Endothelial cell of umbilical vein (primary cell): Measurements from ENCODE around the gene SYNGR3. TPM values are rescaled to one million over a fixed set of nuclear protein-coding genes. Genes with fewer than 3 reads are reported as not detected.

Source experiments
- BruUV-seq: library from RNA; stranded (reverse); fragments of 400-500 nt; replicated peaks from 2 replicates; lab custom pipeline; 2021; lab: Mats Ljungman, UMichigan
- CTCF ChIA-PET: fragments of 300-600, 350-600 bp; sonication (Branson Sonifier 250); formaldehyde crosslinking; loops from one replicate; lab custom pipeline; 2021; ENCODE audit warnings: antibody characterized with exemption, inconsistent platforms; lab: Charles Lee
- POLR2A ChIA-PET: fragments of 300-600, 350-600 bp; sonication (Branson Sonifier 250); formaldehyde crosslinking; loops from one replicate; lab custom pipeline; 2021; ENCODE audit warnings: antibody characterized with exemption, inconsistent platforms; lab: Charles Lee
- DNase-seq: peaks from one replicate; pipeline ENCODE4 v3.0.0-alpha.2; 2011; ENCODE audit warnings: low read depth, low spot score
- FAIRE-seq: peaks from 2 replicates; lab custom pipeline; 2011; peaks lifted over from hg19 to GRCh38; lab: Jason Lieb, UNC
- H2AFZ ChIP-seq: 2 replicates; pipeline ENCODE4 v1.6.0; 2012; ENCODE audit warnings: low read depth, low read length, control low read depth, inconsistent platforms
- H3K27ac ChIP-seq: 2 replicates; pipeline ENCODE4 v1.5.1; 2011; ENCODE audit warnings: low read depth, mild to moderate bottlenecking, control low read depth, low read length, moderate library complexity; ENCODE audit not compliant: insufficient read depth
- H3K27me3 ChIP-seq, 2 experiments: 2 replicates each; pipeline versions ENCODE4 v1.6.0 to v1.6.1; 2011; ENCODE audit warnings: low read length in 2 of 2, mixed read lengths in 1 of 2; ENCODE audit not compliant: control insufficient read depth in 2 of 2, insufficient read depth in 2 of 2
- H3K36me3 ChIP-seq, 2 experiments: 2 replicates in 1 of 2; 3 replicates in 1 of 2; pipeline ENCODE4 v1.5.1; 2011; ENCODE audit warnings: low read length in 2 of 2, mild to moderate bottlenecking in 1 of 2, moderate library complexity in 1 of 2; ENCODE audit not compliant: control insufficient read depth in 2 of 2, insufficient read depth in 2 of 2; ENCODE audit errors: extremely low read depth in 1 of 2
- H3K4me1 ChIP-seq: 3 replicates; pipeline ENCODE4 v1.5.1; 2011; ENCODE audit warnings: mild to moderate bottlenecking, low read length; ENCODE audit not compliant: control insufficient read depth, insufficient read depth; ENCODE audit errors: extremely low read depth
- H3K4me2 ChIP-seq: 2 replicates; pipeline ENCODE4 v1.6.1; 2011; ENCODE audit warnings: low read length, control low read depth, mixed read lengths; ENCODE audit not compliant: insufficient read depth
- H3K4me3 ChIP-seq, 3 experiments: fragments of 200-600 bp in 1 of 3; sonication (generic), shearing (Covaris generic) in 1 of 3; replicated peaks in 1 of 3; 2 replicates each; pipeline ENCODE4 v1.5.1; 2011 to 2016; ENCODE audit warnings: control low read depth in 3 of 3, low read length in 3 of 3, mild to moderate bottlenecking in 2 of 3, inconsistent platforms in 1 of 3, low read depth in 1 of 3, moderate library complexity in 1 of 3; ENCODE audit not compliant: insufficient read depth in 1 of 3
- H3K79me2 ChIP-seq: 2 replicates; pipeline ENCODE4 v1.6.0; 2012; ENCODE audit warnings: low read length, inconsistent platforms; ENCODE audit not compliant: control insufficient read depth, insufficient read depth
- H3K9ac ChIP-seq: replicated peaks from 2 replicates; pipeline ENCODE3; 2011; ENCODE audit warnings: low read length, control low read depth; ENCODE audit not compliant: insufficient read depth; ENCODE audit errors: extremely low read depth
- H3K9me1 ChIP-seq: replicated peaks from 3 replicates; pipeline ENCODE4 v1.6.0; 2011; ENCODE audit warnings: mild to moderate bottlenecking, low read length; ENCODE audit not compliant: control insufficient read depth, insufficient read depth; ENCODE audit errors: extremely low read depth
- H3K9me3 ChIP-seq: replicated peaks from 2 replicates; pipeline ENCODE4 v1.5.1; 2012; ENCODE audit warnings: low read length, inconsistent platforms; ENCODE audit not compliant: control insufficient read depth, insufficient read depth
- H4K20me1 ChIP-seq: replicated peaks from 2 replicates; pipeline ENCODE3; 2011; ENCODE audit warnings: mild to moderate bottlenecking, low read length; ENCODE audit not compliant: control insufficient read depth, insufficient read depth; ENCODE audit errors: extremely low read depth
- CTCF ChIP-seq, 2 donors: IDR thresholded peaks; 1 replicate in 1 of 2; 2 replicates in 1 of 2; pipeline ENCODE4 v1.5.1; 2011; ENCODE audit warnings: low read length in 2 of 2, mild to moderate bottlenecking in 2 of 2, moderate library complexity in 2 of 2, control low read depth in 1 of 2, inconsistent platforms in 1 of 2, low read depth in 1 of 2; ENCODE audit not compliant: insufficient read depth in 1 of 2; ENCODE audit errors: extremely low read depth in 1 of 2
- EZH2 ChIP-seq: IDR thresholded peaks from 2 replicates; pipeline ENCODE4 v1.6.1; 2012; ENCODE audit warnings: borderline replicate concordance, low read depth, mild to moderate bottlenecking, moderate library complexity, low read length, inconsistent platforms; ENCODE audit not compliant: severe bottlenecking
- FOS ChIP-seq: IDR thresholded peaks from 2 replicates; pipeline ENCODE4 v1.6.1; 2011; ENCODE audit warnings: mild to moderate bottlenecking, low read length, moderate library complexity, borderline replicate concordance; ENCODE audit not compliant: insufficient read depth
- GATA2 ChIP-seq: IDR thresholded peaks from 2 replicates; pipeline ENCODE4 v1.7.0; 2011; ENCODE audit warnings: low read depth, mild to moderate bottlenecking, moderate library complexity, mixed read lengths, low read length; ENCODE audit not compliant: insufficient read length, insufficient read depth
- JUN ChIP-seq: IDR thresholded peaks from 2 replicates; pipeline ENCODE4 v1.6.1; 2011; ENCODE audit warnings: borderline replicate concordance, low read depth; ENCODE audit not compliant: insufficient read length, insufficient read depth
- MYC ChIP-seq: IDR thresholded peaks from one replicate; pipeline ENCODE4 v1.6.1; 2011; ENCODE audit warnings: mild to moderate bottlenecking, low read depth, low read length
- POLR2A ChIP-seq: IDR thresholded peaks from 2 replicates; pipeline ENCODE4 v1.6.1; 2012; ENCODE audit warnings: low read depth, mild to moderate bottlenecking, control low read depth, low read length
- POLR2AphosphoS5 ChIP-seq: IDR thresholded peaks from 2 replicates; pipeline ENCODE4 v1.6.1; 2012; ENCODE audit warnings: low read depth, mild to moderate bottlenecking, control low read depth, low read length, moderate library complexity; ENCODE audit not compliant: insufficient read depth
- dilution Hi-C: fragments of 300-500 bp; cut with MboI; formaldehyde crosslinking; loops from one replicate; pipeline ENCODE4 v1.15.0; 2019; ENCODE audit warnings: low sequenced_read_pairs; ENCODE audit not compliant: extremely low pct_ligation_motif_present
- intact Hi-C: fragments of 100-400 bp; cut with micrococcal nuclease; formaldehyde crosslinking; loops from one replicate; pipeline ENCODE4 v1.10.0; 2022
- polyA plus RNA-seq, 4 experiments: library from polyadenylated mRNA; depleted of rRNA in 3 of 4; stranded (reverse) in 3 of 4; unstranded in 1 of 4; fragments of >200 nt; gene quantifications; 2 replicates each; pipeline versions ENCODE4 v1.2.1 to v1.2.3, GENCODE V29; 2011 to 2012; ENCODE audit warnings: missing spikeins in 1 of 4
- total RNA-seq: library from RNA; stranded (reverse); gene quantifications from 2 replicates; pipeline ENCODE4 v1.2.3, GENCODE V29; 2021
- TF ChIP-seq, protein P1 (sequence below): IDR thresholded peaks from 2 replicates; pipeline ENCODE4 v1.6.1; 2011; ENCODE audit not compliant: insufficient read depth, insufficient read length

SYNGR3 gene
- total and polyA plus RNA-seq, 2 donors (not counting 3 experiments of a cell fraction or from before 2014, with no cell fraction given): 0.95 to 1.4 TPM

DNA sequence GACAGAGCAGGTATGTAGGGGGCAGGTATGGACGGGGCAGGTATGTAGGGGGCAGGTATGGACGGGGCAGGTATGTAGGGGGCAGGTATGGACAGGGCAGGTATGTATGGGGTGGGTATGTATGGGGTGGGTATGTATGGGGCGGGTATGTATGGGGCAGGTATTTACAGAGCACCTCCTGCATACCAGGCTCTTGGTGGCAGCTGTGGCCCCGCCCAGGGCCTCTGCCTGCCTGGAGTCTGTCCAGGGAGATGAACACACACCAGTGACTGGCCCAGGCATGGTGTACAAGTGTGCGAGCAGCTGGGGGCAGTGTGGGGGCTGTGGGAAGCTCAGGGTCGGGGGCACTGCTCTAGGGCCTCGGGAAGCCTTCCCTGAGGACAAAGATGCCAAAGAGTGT is 39.7 kb upstream of the SYNGR3 start:
- POLR2A ChIA-PET: interaction anchor here (1.1 kb wide), 1 partner anchor 15 kb away, joined by 4 read pairs; the partner anchor contains the start of gene RPS2
- Histone ChIP-seq H3K9ac (no peak overlapping the region), H3K4me2 (no peak overlapping the region), H3K27ac (no peak overlapping the region), H3K9me1 (no peaks in the 10 kb centered on the region), H3K36me3 (no peaks in the 10 kb centered on the region), H3K79me2 (no peaks in the 10 kb centered on the region), H2AFZ (no peak overlapping the region), H4K20me1 (no peaks in the 10 kb centered on the region), H3K4me3 (no peak overlapping the region), H3K4me1 (no peaks in the 10 kb centered on the region), H3K9me3 (no peaks in the 10 kb centered on the region), H3K27me3 (no peaks in the 10 kb centered on the region)
- dilution Hi-C loops (no loop called here), intact Hi-C loops (no loop called here)
- CTCF ChIA-PET: no interaction called here
- BruUV-seq: no TSS peak
- FAIRE-seq (no peak), DNase-seq (no peak)
- no peak for TF ChIP-seq GATA2
- TF ChIP-seq FOS: no peak
- TF ChIP-seq, protein P1, sequence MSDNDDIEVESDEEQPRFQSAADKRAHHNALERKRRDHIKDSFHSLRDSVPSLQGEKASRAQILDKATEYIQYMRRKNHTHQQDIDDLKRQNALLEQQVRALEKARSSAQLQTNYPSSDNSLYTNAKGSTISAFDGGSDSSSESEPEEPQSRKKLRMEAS: no peak
- no peak for TF ChIP-seq MYC
- no peak for TF ChIP-seq CTCF (IDR thresholded peaks at IDR 0.05; ENCODE audit: extremely low read depth in 1 of 2, insufficient read depth in 1 of 2, low read depth in 1 of 2, low read length in 2 of 2)
- TF ChIP-seq JUN: no peak
- no peak for TF ChIP-seq POLR2AphosphoS5
- no peak for TF ChIP-seq POLR2A
- TF ChIP-seq EZH2: no peak
